ENCODE measurements around the gene DBH.

Gene DBH

DNA sequence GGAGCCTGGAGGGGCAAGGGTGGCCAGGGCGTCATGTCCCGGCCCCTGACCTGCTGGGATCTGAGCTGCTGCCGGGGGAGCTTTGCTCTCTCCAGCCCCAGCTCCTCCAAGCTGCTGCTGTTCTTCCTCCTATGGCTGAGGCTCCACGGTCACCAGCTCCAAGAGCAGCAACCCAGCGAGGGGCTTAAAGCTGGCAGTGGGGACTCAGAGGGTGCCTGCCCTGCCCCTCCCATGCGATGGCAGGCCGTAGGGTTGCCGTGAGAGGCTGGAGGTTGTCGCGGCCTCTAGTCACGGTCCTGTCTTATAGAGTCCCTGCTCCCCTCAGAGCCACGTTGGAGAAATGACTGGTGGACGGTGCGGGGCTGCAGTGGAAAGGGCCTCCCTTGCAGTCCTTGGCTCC lies 19.5 kb downstream of the DBH start:
- H3K27me3 Mint-ChIP-seq = peaks cover 16% of the 10 kb centered on the region
- no peak overlapping the region for H3K27ac Mint-ChIP-seq
- peaks cover 18% of the 10 kb centered on the region for H3K4me1 Mint-ChIP-seq (ENCODE audit: low read depth)
- H3K36me3 Mint-ChIP-seq = no peaks in the 10 kb centered on the region
- H3K9me3 Mint-ChIP-seq (ENCODE audit: low read depth) = no peaks in the 10 kb centered on the region
- H3K4me3 Mint-ChIP-seq = no peak overlapping the region

DNA sequence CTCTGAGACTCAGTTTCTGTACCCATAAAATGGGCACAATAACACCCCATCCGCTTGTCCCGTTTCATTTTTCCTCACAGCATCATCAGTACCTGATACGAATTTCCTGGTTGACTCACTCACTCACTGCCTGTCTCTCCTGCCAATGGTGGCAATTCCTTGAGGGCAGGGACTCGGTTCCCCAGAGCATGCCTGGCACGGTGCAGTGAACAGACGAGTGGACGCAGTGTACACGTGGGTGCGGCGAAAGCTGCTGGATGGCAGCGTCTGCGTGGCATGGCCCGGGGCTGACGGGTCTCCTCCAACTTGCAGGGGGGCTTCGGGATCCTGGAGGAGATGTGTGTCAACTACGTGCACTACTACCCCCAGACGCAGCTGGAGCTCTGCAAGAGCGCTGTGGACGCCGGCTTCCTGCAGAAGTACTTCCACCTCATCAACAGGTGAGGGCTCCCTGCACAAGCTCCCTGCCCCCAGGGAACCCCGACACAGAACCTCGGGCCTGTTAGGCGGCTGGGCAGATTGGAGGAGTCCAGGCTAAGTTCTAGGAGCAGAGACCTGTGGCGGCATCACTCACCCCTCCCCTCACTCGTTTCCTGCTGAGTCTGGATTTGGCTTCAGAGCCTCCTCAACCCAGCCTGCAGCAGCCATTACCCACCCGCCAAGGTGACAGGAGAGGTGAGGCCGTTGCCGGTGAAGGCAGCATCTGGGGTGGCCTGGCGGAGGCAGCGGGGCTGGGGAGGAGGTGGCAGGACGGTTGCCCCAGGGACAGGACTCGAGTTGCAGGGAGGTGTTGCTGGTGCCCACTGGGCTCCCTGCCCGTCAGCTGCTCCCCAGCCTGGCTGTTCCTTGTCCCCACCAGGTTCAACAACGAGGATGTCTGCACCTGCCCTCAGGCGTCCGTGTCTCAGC lies 20.3 kb downstream of the DBH start:
- Mint-ChIP-seq H3K4me1 (ENCODE audit: low read depth) (peaks cover 18% of the 10 kb centered on the region), H3K27me3 (peaks cover 16% of the 10 kb centered on the region), H3K4me3 (no peak overlapping the region), H3K27ac (no peak overlapping the region), H3K9me3 (ENCODE audit: low read depth) (no peaks in the 10 kb centered on the region), H3K36me3 (no peaks in the 10 kb centered on the region)

GRCh38 chr9:133657120-133657661 lies 21.0 kb downstream of the DBH start:
- no peaks in the 10 kb centered on the region for H3K9me3 Mint-ChIP-seq (ENCODE audit: low read depth)
- peaks cover 16% of the 10 kb centered on the region for H3K27me3 Mint-ChIP-seq
- peak overlapping the region; percentile 23 for H3K4me3 Mint-ChIP-seq
- H3K4me1 Mint-ChIP-seq (ENCODE audit: low read depth) = peaks cover 18% of the 10 kb centered on the region
- no peaks in the 10 kb centered on the region for H3K36me3 Mint-ChIP-seq
- H3K27ac Mint-ChIP-seq = no peak overlapping the region

- peak overlapping the region; percentile 42 for H3K4me3 Mint-ChIP-seq
- no peaks in the 10 kb centered on the region for H3K36me3 Mint-ChIP-seq
- peaks cover 11% of the 10 kb centered on the region for H3K27me3 Mint-ChIP-seq
- no peaks in the 10 kb centered on the region for H3K9me3 Mint-ChIP-seq (ENCODE audit: low read depth)
- peaks cover 18% of the 10 kb centered on the region for H3K4me1 Mint-ChIP-seq (ENCODE audit: low read depth)
- H3K27ac Mint-ChIP-seq = no peak overlapping the region
Observed at GRCh38 chr9:133658442-133659431, 22.6 kb downstream of the DBH start.

DNA sequence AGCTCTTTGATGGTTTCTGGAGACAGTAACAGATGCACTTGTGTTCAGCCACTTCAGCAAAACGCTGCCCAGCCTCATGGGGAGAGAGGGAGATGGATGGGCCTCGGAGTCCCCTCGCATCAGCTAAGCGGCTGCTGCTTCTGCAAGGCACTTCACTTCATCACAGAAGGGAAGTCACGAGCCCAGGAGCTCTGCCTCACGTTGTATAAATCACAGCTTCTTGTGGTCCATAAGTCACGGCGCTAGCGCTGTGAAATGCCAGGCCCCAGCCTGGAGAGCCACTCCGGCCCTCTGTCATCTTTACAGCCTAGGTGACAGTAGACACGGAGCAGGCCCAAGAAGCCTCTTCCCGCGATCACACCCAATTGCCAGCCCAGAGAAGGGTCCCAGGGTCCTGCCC lies 23.4 kb downstream of the DBH start:
- Mint-ChIP-seq H3K27ac (no peak overlapping the region), H3K4me1 (ENCODE audit: low read depth) (peaks cover 18% of the 10 kb centered on the region), H3K9me3 (ENCODE audit: low read depth) (no peaks in the 10 kb centered on the region), H3K36me3 (no peaks in the 10 kb centered on the region), H3K27me3 (peaks cover 11% of the 10 kb centered on the region), H3K4me3 (no peak overlapping the region)

DNA sequence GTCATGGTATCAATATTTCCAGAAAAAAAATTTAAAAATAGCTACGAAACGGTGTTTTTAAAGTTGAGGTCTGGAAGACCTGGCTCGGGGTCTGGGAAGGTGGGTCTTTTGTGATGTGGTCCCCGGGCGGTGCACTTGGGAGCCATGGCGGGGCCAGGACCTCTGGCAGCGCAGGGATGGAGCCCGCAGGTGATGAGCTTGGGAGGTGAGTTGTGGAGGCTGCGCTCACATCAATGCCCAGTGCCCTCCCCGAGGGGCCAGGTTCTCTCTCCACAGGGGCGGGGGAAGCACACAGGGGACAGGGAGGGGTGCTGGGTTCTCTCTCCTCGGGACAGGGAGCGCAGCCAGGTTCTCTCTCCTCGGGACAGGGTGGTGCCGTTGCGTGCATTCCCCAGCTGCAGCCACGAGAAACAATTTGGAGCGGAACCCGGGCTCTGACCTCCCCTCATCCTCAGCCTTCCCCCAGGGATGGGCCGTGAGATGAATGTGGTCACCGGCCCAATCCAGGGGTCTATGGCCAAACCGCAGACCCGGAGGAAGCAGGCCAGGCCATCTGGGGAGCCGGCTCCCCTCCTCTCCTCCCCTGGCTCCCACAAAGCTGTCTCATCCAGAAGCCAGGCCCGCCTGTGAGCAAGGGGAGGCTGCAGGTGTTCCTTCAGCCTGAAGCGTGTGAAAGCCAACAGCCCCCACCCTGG lies 25.8 kb downstream of the DBH start:
- Mint-ChIP-seq H3K4me1 (ENCODE audit: low read depth) (peaks cover 10% of the 10 kb centered on the region), H3K36me3 (no peaks in the 10 kb centered on the region), H3K27me3 (peaks cover 8% of the 10 kb centered on the region), H3K4me3 (no peak overlapping the region), H3K27ac (no peak overlapping the region), H3K9me3 (ENCODE audit: low read depth) (no peaks in the 10 kb centered on the region)

DNA sequence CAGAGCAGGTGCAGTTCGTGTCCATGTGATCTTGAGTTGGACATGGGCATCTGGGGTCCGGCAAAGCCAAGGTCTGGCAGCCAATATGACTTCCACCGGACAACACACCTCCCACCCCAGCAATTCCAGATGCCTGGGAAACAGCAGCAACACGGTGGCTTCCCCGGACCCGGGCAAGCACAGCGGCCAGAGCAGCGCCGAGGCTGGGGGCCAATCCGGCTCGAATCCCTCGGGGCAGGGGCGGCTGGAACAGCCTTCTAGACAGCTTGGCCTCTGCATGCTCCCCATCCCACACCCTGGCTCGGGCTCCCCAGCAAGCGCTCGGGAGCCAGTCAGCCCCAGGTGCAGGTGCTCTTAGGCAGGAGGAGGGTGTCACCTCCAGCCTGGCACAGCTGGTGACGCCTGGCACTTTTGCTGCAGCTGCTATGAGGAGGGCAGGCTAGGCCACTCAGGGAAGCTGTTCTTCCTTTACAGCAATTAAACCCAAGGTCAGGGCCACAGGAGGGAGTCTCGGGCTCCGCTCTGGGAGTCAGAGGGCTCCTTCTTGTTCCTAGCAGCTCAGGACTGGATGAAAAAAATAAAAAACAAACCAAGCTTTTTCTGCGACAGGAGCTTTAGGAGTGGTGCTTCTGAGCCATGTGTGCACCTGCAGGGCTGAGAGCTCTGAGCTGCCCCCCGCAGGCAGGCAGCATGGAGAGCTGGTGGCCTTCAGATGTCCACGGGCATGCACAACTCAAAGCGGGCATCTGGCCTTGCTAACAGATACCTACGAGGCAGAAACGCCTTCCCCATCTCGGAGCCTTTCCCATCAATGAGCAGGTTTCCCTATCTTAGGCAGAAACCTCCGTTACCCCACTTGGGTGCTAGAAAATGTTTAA lies 28.2 kb downstream of the DBH start:
- no peaks in the 10 kb centered on the region for H3K9me3 Mint-ChIP-seq (ENCODE audit: low read depth)
- H3K4me1 Mint-ChIP-seq (ENCODE audit: low read depth) = peaks cover 3% of the 10 kb centered on the region
- no peaks in the 10 kb centered on the region for H3K36me3 Mint-ChIP-seq

DNA sequence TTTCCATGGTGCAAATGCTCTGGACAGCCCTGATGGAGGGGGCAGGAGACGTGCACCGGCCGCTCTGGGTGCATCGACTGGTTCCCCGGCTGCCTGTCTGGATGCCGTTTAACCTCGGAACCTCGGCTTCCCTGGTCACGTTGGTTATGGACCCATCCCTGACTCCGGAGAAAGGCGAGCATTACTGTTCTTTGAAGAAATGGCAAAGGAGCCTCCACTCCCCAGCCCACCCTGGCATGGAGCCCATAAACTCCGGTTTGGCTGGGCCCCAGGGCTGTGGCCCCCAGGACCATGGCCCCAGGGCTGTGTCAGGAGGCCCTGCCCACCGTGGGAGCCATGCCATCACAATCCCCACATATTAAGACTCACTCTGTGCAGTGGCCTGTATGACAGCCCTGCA lies 28.9 kb downstream of the DBH start:
- H3K9me3 Mint-ChIP-seq (ENCODE audit: low read depth) = no peaks in the 10 kb centered on the region
- no peak overlapping the region for H3K4me3 Mint-ChIP-seq
- no peaks in the 10 kb centered on the region for H3K27me3 Mint-ChIP-seq
- no peaks in the 10 kb centered on the region for H3K36me3 Mint-ChIP-seq
- no peak overlapping the region for H3K27ac Mint-ChIP-seq
- H3K4me1 Mint-ChIP-seq (ENCODE audit: low read depth) = peaks cover under 1% of the 10 kb centered on the region

More for the DNA sequence above, 28.2 kb downstream of the DBH start:
- Mint-ChIP-seq H3K27ac (no peak overlapping the region), H3K4me3 (no peak overlapping the region), H3K27me3 (peaks cover 1% of the 10 kb centered on the region)

- no peaks in the 10 kb centered on the region for H3K9me3 Mint-ChIP-seq (ENCODE audit: low read depth)
- H3K4me3 Mint-ChIP-seq = no peak overlapping the region
- H3K27me3 Mint-ChIP-seq = no peaks in the 10 kb centered on the region
- H3K27ac Mint-ChIP-seq = no peak overlapping the region
- H3K36me3 Mint-ChIP-seq = no peaks in the 10 kb centered on the region
- no peaks in the 10 kb centered on the region for H3K4me1 Mint-ChIP-seq (ENCODE audit: low read depth)
Observed at GRCh38 chr9:133665535-133665934, 29.4 kb downstream of the DBH start.

- no peaks in the 10 kb centered on the region for H3K4me1 Mint-ChIP-seq (ENCODE audit: low read depth)
- H3K27me3 Mint-ChIP-seq = no peaks in the 10 kb centered on the region
- H3K36me3 Mint-ChIP-seq = no peaks in the 10 kb centered on the region
- H3K27ac Mint-ChIP-seq = no peak overlapping the region
- H3K4me3 Mint-ChIP-seq = no peak overlapping the region
- no peaks in the 10 kb centered on the region for H3K9me3 Mint-ChIP-seq (ENCODE audit: low read depth)
Observed at GRCh38 chr9:133666387-133666786, 30.2 kb downstream of the DBH start.

GRCh38 chr9:133666845-133667244 lies 30.7 kb downstream of the DBH start:
- H3K27ac Mint-ChIP-seq = no peak overlapping the region
- no peaks in the 10 kb centered on the region for H3K27me3 Mint-ChIP-seq
- no peak overlapping the region for H3K4me3 Mint-ChIP-seq
- H3K36me3 Mint-ChIP-seq = no peaks in the 10 kb centered on the region
- no peaks in the 10 kb centered on the region for H3K4me1 Mint-ChIP-seq (ENCODE audit: low read depth)
- no peaks in the 10 kb centered on the region for H3K9me3 Mint-ChIP-seq (ENCODE audit: low read depth)

DNA sequence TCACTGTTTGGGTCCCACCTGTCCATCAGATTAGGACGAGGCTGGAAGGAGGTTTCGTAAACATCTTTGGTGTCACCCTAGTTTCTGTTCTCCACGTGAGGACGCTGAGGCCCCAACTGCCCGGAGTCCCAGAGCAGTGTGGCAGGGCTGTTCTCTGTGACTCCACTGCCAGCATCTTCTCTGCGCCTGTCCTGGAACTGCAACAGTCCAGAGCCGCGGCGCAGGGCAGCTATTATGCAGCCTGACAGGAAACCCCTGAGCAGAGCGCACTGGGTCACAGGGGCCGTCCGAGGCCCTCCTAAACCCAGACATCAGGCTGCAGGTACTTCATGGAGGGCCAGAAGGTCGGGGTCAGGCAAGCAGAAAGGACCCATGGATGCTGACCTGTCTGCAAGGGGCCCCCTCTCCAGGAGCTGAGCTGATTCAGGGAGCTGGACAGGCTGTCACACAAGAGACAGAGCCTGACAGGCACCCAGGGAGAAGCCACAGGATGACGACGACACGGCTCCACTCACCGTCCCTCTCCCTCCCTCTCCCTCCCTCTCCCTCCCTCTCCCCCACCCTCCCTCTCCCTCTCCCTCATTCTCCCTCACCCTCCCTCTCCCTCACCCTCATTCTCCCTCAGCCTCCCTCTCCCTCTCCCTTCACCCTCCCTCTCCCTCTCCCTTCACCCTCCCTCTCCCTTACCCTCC lies 31.7 kb downstream of the DBH start:
- Mint-ChIP-seq H3K27ac (no peak overlapping the region), H3K9me3 (ENCODE audit: low read depth) (no peaks in the 10 kb centered on the region), H3K36me3 (no peaks in the 10 kb centered on the region), H3K27me3 (no peaks in the 10 kb centered on the region), H3K4me1 (ENCODE audit: low read depth) (no peaks in the 10 kb centered on the region), H3K4me3 (no peak overlapping the region)

GRCh38 chr9:133669182-133669801 lies 33.1 kb downstream of the DBH start:
- no peaks in the 10 kb centered on the region for H3K27me3 Mint-ChIP-seq
- H3K27ac Mint-ChIP-seq = no peak overlapping the region
- H3K4me1 Mint-ChIP-seq (ENCODE audit: low read depth) = no peaks in the 10 kb centered on the region
- no peak overlapping the region for H3K4me3 Mint-ChIP-seq
- H3K36me3 Mint-ChIP-seq = no peaks in the 10 kb centered on the region
- H3K9me3 Mint-ChIP-seq (ENCODE audit: low read depth) = no peaks in the 10 kb centered on the region

Data from activated naive CD8-positive, alpha-beta T cell (primary cell).